ENCODE results near the gene ZNF485.

ZNF485 gene

DNA sequence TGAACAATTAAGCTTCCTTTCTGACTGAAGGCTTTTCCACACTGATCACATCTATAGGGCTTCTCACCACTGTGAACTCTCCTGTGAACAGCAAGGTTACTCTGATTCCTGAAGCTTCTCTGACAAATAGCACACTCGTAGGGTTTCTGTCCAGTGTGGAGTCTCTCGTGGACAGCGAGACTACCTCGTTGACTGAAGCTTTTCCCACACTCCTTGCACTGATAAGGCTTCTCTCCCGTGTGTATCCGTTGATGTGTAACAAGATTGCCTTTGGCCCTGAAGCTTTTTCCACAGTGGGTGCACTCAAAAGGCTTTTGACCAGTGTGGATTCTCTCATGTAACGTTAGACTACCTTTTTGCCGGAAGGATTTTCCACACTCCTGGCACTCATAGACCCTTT, 38.0 kb downstream of the ZNF485 start:
- no peaks in the 10 kb centered on the region for H3K4me1 ChIP-seq (ENCODE audit: low read length)
- no peaks in the 10 kb centered on the region for H3K9me3 ChIP-seq (replicated peaks; ENCODE audit: insufficient read depth, low read length)
- no peaks in the 10 kb centered on the region for H3K27me3 ChIP-seq (replicated peaks; ENCODE audit: insufficient read depth, low read length)
- DNase-seq: no peak
- H4K20me1 ChIP-seq (ENCODE audit: insufficient read depth, low read length): no peaks in the 10 kb centered on the region
- no peaks in the 10 kb centered on the region; the same call in 1 of the 2 replicates for H3F3A ChIP-seq (ENCODE audit: insufficient read depth, low read length)
- no peak overlapping the region for H3K4me3 ChIP-seq (ENCODE audit: low read length)
- H3K4me2 ChIP-seq (ENCODE audit: low read depth, low read length): no peak overlapping the region
- H3K9ac ChIP-seq (ENCODE audit: low read length): no peak overlapping the region
- no peaks in the 10 kb centered on the region for H3K79me2 ChIP-seq (ENCODE audit: low read length)
- H3K36me3 ChIP-seq (replicated peaks; ENCODE audit: insufficient read depth, low read length): no peaks in the 10 kb centered on the region
- no peak overlapping the region for H2AFZ ChIP-seq (ENCODE audit: low read length)
- H3K9me2 ChIP-seq (replicated peaks; ENCODE audit: insufficient read depth, low read length): no peaks in the 10 kb centered on the region
- no peak overlapping the region for H3K27ac ChIP-seq (ENCODE audit: low read length)
- TF ChIP-seq EZH2 (optimal IDR thresholded peaks at IDR 0.05; ENCODE audit: low read depth, low read length) (no peak), EZH2phosphoT487 (IDR thresholded peaks at IDR 0.05; ENCODE audit: low read length) (no peak)
- TF ChIP-seq, protein P1, sequence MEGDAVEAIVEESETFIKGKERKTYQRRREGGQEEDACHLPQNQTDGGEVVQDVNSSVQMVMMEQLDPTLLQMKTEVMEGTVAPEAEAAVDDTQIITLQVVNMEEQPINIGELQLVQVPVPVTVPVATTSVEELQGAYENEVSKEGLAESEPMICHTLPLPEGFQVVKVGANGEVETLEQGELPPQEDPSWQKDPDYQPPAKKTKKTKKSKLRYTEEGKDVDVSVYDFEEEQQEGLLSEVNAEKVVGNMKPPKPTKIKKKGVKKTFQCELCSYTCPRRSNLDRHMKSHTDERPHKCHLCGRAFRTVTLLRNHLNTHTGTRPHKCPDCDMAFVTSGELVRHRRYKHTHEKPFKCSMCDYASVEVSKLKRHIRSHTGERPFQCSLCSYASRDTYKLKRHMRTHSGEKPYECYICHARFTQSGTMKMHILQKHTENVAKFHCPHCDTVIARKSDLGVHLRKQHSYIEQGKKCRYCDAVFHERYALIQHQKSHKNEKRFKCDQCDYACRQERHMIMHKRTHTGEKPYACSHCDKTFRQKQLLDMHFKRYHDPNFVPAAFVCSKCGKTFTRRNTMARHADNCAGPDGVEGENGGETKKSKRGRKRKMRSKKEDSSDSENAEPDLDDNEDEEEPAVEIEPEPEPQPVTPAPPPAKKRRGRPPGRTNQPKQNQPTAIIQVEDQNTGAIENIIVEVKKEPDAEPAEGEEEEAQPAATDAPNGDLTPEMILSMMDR (IDR thresholded peaks at IDR 0.05; ENCODE audit: low read length): no peak

DNA sequence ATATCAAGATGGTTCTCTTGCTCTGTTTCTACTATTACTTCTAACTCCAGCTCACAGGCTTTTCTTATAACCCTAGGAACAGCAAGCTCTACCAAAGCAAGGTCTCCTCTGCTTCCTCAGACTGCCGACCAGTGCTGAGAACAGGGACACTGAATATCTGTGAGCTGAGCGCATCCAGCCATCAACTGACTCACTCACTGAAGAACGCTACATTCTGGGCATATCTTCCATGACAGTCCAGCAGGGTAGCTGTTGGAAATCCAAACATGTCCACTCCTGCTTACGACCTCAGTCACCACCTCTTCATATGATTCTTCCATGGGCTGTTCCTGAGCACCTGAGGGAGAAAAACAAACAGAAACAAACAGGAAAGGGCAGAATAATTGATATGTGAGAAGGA, 39.6 kb downstream of the ZNF485 start:
- Histone ChIP-seq H4K20me1 (ENCODE audit: insufficient read depth, low read length) (no peaks in the 10 kb centered on the region), H3K4me3 (ENCODE audit: low read length) (no peak overlapping the region), H3K9ac (ENCODE audit: low read length) (no peak overlapping the region), H3K4me1 (ENCODE audit: low read length) (no peaks in the 10 kb centered on the region), H2AFZ (ENCODE audit: low read length) (no peak overlapping the region), H3K9me3 (replicated peaks; ENCODE audit: insufficient read depth, low read length) (no peaks in the 10 kb centered on the region), H3K27me3 (replicated peaks; ENCODE audit: insufficient read depth, low read length) (no peaks in the 10 kb centered on the region), H3K4me2 (ENCODE audit: low read depth, low read length) (no peak overlapping the region), H3K9me2 (replicated peaks; ENCODE audit: insufficient read depth, low read length) (no peaks in the 10 kb centered on the region), H3K79me2 (ENCODE audit: low read length) (no peaks in the 10 kb centered on the region), H3K27ac (ENCODE audit: low read length) (no peak overlapping the region), H3F3A (ENCODE audit: insufficient read depth, low read length) (no peaks in the 10 kb centered on the region; the same call in 1 of the 2 replicates), H3K36me3 (replicated peaks; ENCODE audit: insufficient read depth, low read length) (no peaks in the 10 kb centered on the region)
- TF ChIP-seq, protein P1 (IDR thresholded peaks at IDR 0.05; ENCODE audit: low read length): no peak
- no peak for TF ChIP-seq EZH2phosphoT487 (IDR thresholded peaks at IDR 0.05; ENCODE audit: low read length)
- no peak for TF ChIP-seq EZH2 (optimal IDR thresholded peaks at IDR 0.05; ENCODE audit: low read depth, low read length)
- no peak for DNase-seq

DNA sequence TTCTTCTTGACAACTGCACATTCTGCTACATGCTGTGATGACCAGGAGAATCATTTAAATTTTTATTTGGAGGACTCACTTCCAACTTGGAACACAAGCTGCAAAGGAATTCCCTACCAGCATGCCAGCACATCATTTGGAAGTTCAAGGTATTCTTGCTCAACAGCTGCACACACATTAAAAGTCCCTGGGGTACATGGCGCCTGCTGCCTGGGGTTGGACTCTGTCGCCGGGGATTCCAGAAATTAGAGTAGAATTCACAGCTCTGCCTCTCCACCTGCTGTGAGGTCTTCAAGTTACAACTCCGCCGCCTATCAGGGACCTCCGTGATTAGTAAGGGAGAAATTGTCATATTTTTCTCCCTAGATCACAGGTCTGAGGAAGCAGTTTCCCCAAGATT, 41.3 kb downstream of the ZNF485 start:
- Histone ChIP-seq H3K4me2 (ENCODE audit: low read depth, low read length) (no peak overlapping the region), H2AFZ (ENCODE audit: low read length) (no peak overlapping the region), H3K27ac (ENCODE audit: low read length) (no peak overlapping the region), H3K9ac (ENCODE audit: low read length) (no peak overlapping the region), H3K9me3 (replicated peaks; ENCODE audit: insufficient read depth, low read length) (no peaks in the 10 kb centered on the region), H3K79me2 (ENCODE audit: low read length) (no peaks in the 10 kb centered on the region), H3K9me2 (replicated peaks; ENCODE audit: insufficient read depth, low read length) (no peaks in the 10 kb centered on the region), H3K36me3 (replicated peaks; ENCODE audit: insufficient read depth, low read length) (no peaks in the 10 kb centered on the region), H3K4me3 (ENCODE audit: low read length) (no peak overlapping the region), H4K20me1 (ENCODE audit: insufficient read depth, low read length) (no peaks in the 10 kb centered on the region), H3F3A (ENCODE audit: insufficient read depth, low read length) (no peaks in the 10 kb centered on the region; the same call in 1 of the 2 replicates), H3K27me3 (replicated peaks; ENCODE audit: insufficient read depth, low read length) (no peaks in the 10 kb centered on the region), H3K4me1 (ENCODE audit: low read length) (no peaks in the 10 kb centered on the region)
- no peak for TF ChIP-seq EZH2phosphoT487 (IDR thresholded peaks at IDR 0.05; ENCODE audit: low read length)
- TF ChIP-seq, protein P1 (IDR thresholded peaks at IDR 0.05; ENCODE audit: low read length): no peak
- TF ChIP-seq EZH2 (optimal IDR thresholded peaks at IDR 0.05; ENCODE audit: low read depth, low read length): no peak
- no peak for DNase-seq

All from MM.1S (cell line).